Measurements from ENCODE around the gene NTHL1. TPM values are rescaled to one million over a fixed set of nuclear protein-coding genes. Genes with fewer than 3 reads are reported as not detected.

The NTHL1 gene
- total and polyA plus RNA-seq, 9 of the 15 experiments (the other 6 are each of a cell fraction or from before 2014, with no cell fraction given): 1.1 to 58.8 (median 17.6) TPM

GRCh38 chr16:2003827-2004641 is 43.6 kb downstream of the NTHL1 start (continued):
- TF ChIP-seq ZBTB33 (CRISPR knock-in tag; IDR thresholded peaks at IDR 0.05) (peak; percentile 92), ZFP91 (CRISPR knock-in tag; IDR thresholded peaks at IDR 0.05) (0 out of 2 replicates have a peak, but pooled peaks have one; percentile 31), RBM22 (IDR thresholded peaks at IDR 0.05; ENCODE audit: low read depth, low read length, poor library complexity, severe bottlenecking) (peak; percentile 83), FUS (optimal IDR thresholded peaks at IDR 0.05; ENCODE audit: low read depth, low read length) (no peak), ZNF449 (CRISPR knock-in tag; IDR thresholded peaks at IDR 0.05) (no peak), RNF219 (CRISPR knock-in tag; IDR thresholded peaks at IDR 0.05) (no peak), TCF7L2 (IDR thresholded peaks at IDR 0.05; ENCODE audit: low read depth, low read length) (no peak), HDAC2 (IDR thresholded peaks at IDR 0.05) (no peak), NONO (IDR thresholded peaks at IDR 0.05; ENCODE audit: low read depth in 2 of 2, low read length in 1 of 2) (peak in 1 of 2 experiments; percentile 65; a peak in 1 of 4 replicates), TAF1 (IDR thresholded peaks at IDR 0.05; ENCODE audit: control insufficient read depth, extremely low read depth, insufficient read depth, low read length, severe bottlenecking) (no peak)

All from K562 (cell line).